Endometrial microvascular endothelial cells (primary cell): ENCODE measurements around the gene ZMYM3. TPM values are rescaled to one million over a fixed set of nuclear protein-coding genes. Genes with fewer than 3 reads are reported as not detected.
"Not testable (repeated sequence)": the region's sequence is repeated elsewhere in the genome, so short reads cannot be mapped to it uniquely, and the experiment has no call there.

ENCODE experiments used
- in situ Hi-C: cut with HindIII; loops from 2 replicates; pipeline ENCODE4 v1.10.0; 2017; ENCODE audit warnings: low sequenced_read_pairs, low pct_unique_long_range_greater_than_20kb; ENCODE audit errors: inconsistent ontology term
- total RNA-seq: library from RNA; depleted of rRNA; stranded (reverse); fragments of >200 nt; gene quantifications from one replicate; pipeline ENCODE4 v1.2.3, GENCODE V29; 2015; ENCODE audit errors: inconsistent ontology term

ZMYM3 gene
- total RNA-seq: 20.3 TPM

GRCh38 chrX:71254092-71254963, at the start of gene ZMYM3:
TSS of gene ZMYM3 (minus strand) at chrX:71254140. CDS start at chrX:71253255, 885 bp downstream.
- in situ Hi-C loops: no loop called here

DNA sequence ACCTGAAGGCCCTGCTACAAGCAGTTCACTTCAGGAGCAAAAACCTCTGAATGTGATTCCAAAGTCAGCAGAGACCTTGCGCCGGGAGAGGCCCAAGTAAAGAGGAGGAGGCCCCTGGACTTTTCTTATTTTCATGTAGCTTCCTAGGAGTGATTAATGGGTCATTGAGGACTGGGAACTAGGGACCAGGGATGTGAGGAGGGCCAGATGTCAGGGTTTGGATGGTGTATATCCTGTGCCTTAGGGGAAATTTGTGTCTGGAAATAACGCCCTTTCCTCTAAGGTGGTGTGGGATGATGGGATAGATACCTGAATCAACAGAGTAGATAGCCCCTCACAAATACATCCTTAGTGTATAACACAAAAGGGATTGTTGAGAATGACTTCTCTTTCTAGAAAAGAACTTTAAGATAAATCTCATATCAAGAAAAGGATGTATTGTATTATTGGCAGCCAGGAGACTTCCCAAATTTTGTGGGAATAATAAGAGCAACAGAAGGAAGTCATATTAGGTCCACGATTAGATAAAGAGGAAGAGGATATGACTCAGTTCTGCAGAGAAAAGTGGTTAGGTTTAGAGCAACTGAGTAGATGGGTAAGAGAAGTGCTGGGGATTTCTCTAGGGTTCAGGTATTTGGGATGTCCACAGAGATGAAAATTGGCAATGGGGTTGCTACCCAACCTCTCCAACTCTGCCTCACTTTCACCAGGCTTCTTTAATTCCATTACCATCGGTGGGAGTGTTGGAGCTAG, 48.7 kb upstream of the ZMYM3 start:
- in situ Hi-C loops: no loop called here

DNA sequence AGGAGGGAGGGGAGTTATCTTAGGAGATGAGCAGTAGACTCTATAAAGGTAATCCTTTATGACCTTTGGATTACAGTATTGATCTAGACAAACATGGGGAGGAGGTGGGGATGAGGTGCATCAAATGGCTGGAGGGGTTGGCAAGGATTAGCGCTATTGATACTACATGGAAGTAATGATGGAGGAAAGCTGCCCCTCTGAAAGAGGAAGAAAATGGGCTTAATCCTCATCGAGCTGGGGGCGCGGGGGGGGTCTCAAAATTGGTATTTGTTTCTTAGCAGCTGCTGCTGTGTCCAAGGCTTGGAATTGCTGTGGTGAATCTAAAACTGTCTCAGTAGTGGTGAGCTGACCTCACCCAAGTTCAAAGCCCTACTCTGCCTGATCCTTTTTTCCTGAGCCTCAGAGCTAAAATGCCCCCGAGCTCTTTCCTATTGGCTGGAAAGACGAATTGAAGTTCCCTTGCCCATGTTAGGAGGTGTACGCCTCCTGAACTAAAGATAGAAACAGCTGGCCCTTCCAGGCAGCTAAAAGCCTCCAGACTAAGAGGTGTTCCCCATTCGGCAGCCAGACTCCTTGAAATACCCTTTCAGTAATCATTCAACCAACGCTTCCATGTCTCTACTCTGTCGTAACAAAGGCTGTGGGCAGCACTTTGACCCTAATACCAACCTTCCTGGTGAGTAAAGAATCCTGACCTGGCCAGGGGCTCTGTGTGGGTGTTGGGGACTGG, 47.4 kb upstream of the ZMYM3 start, which contains the start of gene ITGB1BP2:
Gene ITGB1BP2, plus strand, starts transcription at position 556 of the 730 bp plus-strand sequence. Its CDS starts 57 bp downstream, at position 613.
- in situ Hi-C loops: no loop called here

DNA sequence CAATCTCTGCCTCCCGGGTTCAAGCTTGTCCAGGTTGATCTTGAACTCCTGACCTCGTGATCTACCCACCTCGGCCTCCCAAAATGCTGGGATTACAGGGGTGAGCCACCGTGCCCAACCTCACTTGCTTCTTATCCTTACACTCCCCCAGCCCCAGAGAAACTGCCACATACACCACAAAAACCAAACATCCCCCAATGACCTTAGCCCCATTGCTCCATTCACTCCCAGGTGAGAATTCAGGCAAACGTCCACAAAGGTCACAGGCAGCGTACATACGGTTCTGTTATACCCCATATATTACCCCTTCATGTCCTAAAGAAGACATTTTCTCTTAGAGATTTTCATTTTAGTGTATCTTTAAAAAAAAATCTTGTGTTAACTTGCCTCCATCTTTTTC, 46.6 kb upstream of the ZMYM3 start:
- in situ Hi-C loops: not testable (repeated sequence)

DNA sequence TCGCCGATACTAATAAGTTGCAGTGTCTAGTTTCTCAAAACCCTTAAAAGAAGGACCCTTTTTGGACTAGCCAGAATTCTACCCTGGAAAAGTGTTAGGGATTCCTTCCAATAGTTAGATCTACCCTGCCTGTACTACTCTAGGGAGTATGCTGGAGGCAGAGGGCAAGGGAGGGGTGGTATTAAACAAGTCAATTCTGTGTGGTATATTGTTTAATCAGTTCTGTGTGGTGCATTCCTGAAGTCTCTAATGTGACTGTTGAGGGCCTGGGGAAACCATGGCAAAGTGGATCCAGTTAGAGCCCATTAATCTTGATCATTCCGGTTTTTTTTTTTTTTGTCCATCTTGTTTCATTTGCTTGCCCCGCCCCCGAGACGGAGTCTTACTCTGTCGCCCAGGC, 46.1 kb upstream of the ZMYM3 start:
- in situ Hi-C loops: not testable (repeated sequence)

DNA sequence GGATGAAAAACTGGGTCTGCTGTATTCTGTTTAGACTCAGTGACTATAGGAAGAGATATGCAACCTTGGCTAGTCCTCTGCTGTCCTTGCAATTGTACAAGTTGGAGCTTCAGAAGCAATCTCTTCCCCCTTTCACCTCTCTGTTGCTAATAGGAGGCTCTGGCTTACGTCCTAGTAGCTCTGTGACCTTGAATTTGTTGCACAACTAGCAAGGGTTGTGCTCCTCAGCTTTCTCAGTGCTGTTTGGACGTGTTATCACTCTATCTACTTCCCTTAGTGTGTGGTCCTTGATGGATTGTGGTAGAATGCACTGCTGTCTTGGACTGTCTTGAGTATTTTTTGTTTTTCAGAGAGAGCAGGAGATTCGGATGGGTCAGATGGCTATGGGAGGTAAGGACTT, 44.2 kb upstream of the ZMYM3 start:
- in situ Hi-C loops: no loop called here

- in situ Hi-C loops: no loop called here
Measured at GRCh38 chrX:71296806-71297205, 42.9 kb upstream of the ZMYM3 start.

DNA sequence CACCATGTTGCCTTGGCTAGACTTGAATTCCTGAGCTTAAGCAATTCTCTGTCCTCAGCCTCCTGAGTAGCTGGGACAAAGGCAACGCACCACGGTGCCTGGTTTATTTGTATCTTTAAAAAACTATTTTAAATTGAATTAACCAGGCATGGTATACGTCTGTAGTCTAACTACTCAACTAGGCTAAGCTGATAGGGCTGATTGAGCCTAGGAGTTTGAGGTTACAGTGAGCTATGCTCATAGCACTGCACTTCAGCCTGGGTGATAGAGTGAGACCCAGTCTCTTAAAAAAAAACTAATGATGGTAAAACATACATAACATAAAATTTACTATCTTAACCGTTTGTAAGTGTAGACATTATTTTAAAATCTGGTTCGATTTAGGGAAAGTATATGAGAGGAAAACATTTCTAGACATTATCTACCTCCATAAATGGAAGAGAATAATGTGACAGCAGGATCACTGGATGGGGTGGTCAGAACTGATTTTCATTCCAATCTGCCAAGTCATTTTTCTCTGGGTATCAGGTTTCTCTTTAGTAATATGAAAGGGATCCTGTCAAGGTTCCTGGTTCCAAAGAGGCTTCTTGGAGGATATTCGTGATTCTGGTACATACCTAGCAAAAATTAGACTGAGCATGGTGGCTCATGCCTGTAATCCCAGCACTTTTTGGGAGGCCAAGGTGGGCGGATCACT, 38.9 kb upstream of the ZMYM3 start:
- in situ Hi-C loops: no loop called here

GRCh38 chrX:71291381-71291780, 37.4 kb upstream of the ZMYM3 start:
- in situ Hi-C loops: no loop called here

- in situ Hi-C loops: no loop called here
Measured at GRCh38 chrX:71285929-71286328, 32.0 kb upstream of the ZMYM3 start.

- in situ Hi-C loops: no loop called here
Measured at GRCh38 chrX:71283403-71284143, 29.6 kb upstream of the ZMYM3 start, which contains the start of gene NONO. TSS of gene NONO (plus strand) at chrX:71283635. CDS start at chrX:71290638, 7,003 bp downstream.

DNA sequence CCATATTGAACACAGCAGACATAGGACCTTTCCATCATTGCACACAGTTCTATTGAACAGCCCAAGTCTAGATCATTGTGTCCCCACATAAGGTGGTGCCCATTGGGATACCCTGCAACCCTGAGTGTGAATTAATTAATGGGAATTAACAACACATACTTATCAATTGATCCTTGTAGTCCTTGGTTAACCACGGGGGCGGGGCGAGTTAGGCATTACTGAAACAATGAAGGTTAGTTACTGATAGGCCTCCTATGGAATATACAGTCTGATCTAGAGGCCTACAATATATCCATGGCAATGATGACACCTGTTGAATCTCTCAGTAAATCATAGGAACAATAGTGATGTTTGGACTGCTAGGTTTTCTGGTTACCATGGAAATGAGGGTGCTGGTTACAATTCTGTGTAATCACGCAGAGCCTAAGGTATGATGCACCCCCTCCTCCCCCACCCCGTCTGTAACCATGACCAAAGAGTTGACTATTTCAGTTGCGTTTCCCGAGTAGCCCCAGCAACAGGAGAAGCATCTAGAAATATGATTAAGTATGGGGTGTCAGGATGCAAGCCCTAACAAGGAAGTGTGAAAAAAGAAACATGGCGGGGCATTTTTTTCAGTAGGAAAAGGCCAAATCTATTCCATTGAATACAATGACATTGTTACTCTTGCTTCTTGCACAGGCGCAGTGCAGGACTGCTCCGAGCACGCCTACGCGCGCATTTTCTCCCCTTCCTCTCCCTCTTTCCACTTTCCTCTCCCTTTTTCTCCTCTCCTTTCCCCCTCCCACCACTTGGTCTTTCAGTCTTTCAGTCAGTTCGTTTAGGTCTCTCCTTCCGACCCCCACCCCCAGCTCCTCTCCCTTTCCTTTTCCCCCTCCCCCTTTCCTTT, 28.8 kb upstream of the ZMYM3 start:
- in situ Hi-C loops: no loop called here

GRCh38 chrX:71281300-71281699, 27.4 kb upstream of the ZMYM3 start:
- in situ Hi-C loops: not testable (repeated sequence)

DNA sequence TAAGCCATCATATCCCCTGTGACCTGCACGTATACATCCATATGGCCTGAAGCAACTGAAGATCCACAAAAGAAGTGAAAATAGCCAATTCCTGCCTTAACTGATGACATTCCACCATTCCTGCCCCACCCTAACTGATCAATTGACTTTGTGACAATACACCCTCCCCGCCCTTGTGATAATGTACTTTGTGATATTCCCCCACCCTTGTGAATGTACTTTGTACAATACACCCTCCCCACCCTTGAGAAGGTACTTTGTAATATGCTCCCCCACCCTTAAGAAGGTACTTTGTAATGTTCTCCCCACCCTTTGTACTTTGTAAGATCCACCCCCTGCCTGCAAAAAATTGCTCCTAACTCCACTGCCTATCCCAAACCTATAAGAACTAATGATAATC, 18.4 kb upstream of the ZMYM3 start:
- in situ Hi-C loops: not testable (repeated sequence)

DNA sequence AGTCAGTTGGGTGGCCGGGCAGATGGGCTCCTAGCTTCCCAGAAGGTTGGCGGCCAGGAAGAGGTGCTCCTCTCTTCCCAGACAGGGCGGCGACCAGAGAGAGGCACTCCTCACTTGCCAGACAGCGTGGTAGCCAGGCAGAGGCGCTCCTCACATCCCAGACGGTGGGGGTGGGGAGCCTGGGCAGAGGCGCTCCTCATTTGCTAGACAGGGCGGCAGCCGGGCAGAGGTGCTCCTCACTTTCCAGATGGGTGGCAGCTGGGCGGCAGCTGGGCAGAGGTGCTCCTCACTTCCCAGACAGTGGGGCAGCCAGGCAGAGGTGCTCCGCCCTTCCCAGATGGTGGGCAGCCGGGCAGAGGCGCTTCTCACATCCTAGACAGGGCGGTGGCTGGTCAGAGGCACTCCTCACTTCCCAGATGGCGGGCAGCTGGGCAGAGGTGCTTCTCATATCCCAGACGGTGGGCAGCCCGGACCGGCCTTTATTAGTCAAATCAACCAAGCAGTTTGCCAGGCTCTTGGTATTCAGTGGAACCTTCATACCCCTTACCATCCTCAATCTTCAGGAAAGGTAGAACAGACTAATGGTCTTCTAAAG, 16.0 kb upstream of the ZMYM3 start:
- in situ Hi-C loops: no loop called here

DNA sequence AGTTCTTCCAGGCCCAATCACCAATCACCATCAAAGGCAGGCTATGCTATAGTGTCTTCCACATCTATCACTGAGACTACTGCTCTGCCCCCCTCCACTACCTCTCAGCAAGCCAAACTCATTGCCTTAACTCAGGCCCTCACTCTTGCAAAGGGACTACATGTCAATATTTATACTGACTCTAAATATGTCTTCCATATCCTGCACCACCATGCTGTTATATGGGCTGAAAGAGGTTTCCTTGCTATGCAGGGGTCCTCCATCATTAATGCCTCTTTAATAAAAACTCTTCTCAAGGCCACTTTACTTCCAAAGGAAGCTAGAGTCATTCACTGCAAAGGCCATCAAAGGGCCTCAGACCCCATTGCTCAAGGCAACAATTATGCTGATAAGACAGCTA, 14.7 kb upstream of the ZMYM3 start:
- in situ Hi-C loops: not testable (repeated sequence)

- in situ Hi-C loops: no loop called here
Measured at GRCh38 chrX:71256856-71257255, 2.9 kb upstream of the ZMYM3 start.
